Esophagus squamous epithelium (tissue), 4 donors: ENCODE measurements around the gene RIPOR2.

Experiments
- CTCF ChIP-seq, 6 experiments: fragments of 450-650 bp in 4 of 6; fragments of 200-600 bp in 2 of 6; sonication (generic) in 2 of 6; IDR thresholded peaks; one replicate each; pipeline ENCODE4 v1.5.1; 2016 to 2019; ENCODE audit warnings: antibody characterized with exemption in 6 of 6, mild to moderate bottlenecking in 4 of 6, moderate library complexity in 4 of 6
- POLR2A ChIP-seq, 4 donors: fragments of 450-650 bp; IDR thresholded peaks; one replicate each; pipeline ENCODE4 v1.6.1; 2017; ENCODE audit warnings: antibody characterized with exemption in 4 of 4, mild to moderate bottlenecking in 4 of 4, moderate library complexity in 3 of 4

- TF ChIP-seq CTCF (IDR thresholded peaks at IDR 0.05) (no peak), POLR2A (IDR thresholded peaks at IDR 0.05) (no peak)
Observed at GRCh38 chr6:24759718-24760117, 176.0 kb downstream of the RIPOR2 start.
